ENCODE data around the gene NOTO. TPM values are rescaled to one million over a fixed set of nuclear protein-coding genes. Genes with fewer than 3 reads are reported as not detected.

The NOTO gene
- total RNA-seq, 2 donors from 2014 or later, result not detected

- DNase-seq (ENCODE audit: low spot score in 2 of 2) (no peak), ATAC-seq (no peak)
- H3K27ac Mint-ChIP-seq, result no peak overlapping the region
- peaks cover 6 to 7% of the 10 kb centered on the region in 2 donors for H3K36me3 Mint-ChIP-seq
- no peaks in the 10 kb centered on the region for H3K9me3 Mint-ChIP-seq
Observed at GRCh38 chr2:73217826-73218225, 15.5 kb downstream of the NOTO start.

DNA sequence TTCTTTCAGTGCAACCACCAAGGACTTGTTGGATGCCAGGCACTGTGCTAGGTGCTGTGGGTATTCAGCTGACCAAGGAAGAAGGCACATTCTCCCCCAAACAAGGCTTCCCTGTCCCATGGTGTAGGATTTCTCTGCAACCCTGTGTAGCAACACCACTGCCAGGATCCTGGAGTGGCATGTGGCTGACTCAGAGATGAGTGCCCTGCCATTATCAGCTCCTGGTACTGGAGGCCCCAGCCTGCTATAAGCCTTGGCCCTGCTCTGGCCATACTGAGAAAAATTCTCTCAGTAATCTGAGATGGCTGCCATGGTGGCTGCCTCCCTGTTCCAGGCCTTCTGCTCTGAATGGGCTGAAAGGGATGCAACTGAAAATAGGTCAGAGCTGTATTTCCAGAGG, 15.9 kb downstream of the NOTO start:
- ATAC-seq (no peak), DNase-seq (ENCODE audit: low spot score in 2 of 2) (no peak)
- Mint-ChIP-seq H3K27ac (no peak overlapping the region), H3K9me3 (no peaks in the 10 kb centered on the region), H3K36me3 (peaks cover 6 to 7% of the 10 kb centered on the region in 2 donors)

- DNase-seq (ENCODE audit: low spot score in 2 of 2), result no peak
- Mint-ChIP-seq H3K9me3 (no peaks in the 10 kb centered on the region), H3K27ac (peak overlapping the region; percentile 57 to 72), H3K36me3 (no peaks in the 10 kb centered on the region)
- peak in 1 of 2 donors; percentile 45 for ATAC-seq
Observed at GRCh38 chr2:73223821-73224220, 21.4 kb downstream of the NOTO start.

DNA sequence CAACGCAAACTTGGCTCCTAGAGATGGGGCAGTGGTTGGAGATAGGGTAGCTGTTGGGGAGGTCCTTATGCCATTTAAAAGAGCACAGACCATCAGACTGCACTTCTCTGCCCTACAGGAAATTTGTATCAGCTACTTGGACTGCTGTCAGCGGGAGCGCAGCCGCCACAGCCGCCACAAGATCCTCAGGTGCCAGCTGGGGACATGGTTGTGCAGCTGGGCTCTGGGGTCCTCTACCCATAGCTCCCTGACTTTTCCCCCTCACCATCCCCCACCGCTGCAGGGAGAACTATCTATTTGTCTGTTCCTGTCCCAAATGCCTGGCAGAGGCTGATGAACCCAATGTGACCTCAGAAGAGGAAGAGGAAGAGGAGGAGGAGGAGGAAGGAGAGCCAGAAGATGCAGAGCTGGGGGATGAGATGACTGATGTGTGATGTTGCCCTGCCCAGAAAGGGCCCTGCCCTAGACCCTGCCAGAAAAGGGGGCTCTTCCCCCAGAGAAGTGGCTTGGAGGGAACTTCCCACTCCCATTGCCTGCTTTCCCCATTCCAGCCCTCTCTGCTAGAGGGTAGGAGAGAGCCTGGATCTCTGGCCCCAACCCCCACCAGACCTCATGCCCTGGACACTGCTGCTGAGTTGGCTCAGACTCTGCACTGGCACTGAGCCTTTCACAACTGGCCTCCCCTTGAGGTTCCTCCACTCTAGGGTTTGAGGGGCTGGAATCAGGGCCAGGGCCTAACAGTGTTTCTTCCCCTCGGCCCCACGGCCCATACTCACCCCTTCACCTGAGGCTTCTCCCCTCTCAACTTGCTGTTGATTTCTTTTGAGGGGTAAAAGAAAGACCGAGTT, 23.4 kb downstream of the NOTO start:
- peak overlapping the region; percentile 22 to 79 for H3K27ac Mint-ChIP-seq
- no peaks in the 10 kb centered on the region for H3K9me3 Mint-ChIP-seq
- DNase-seq (ENCODE audit: low spot score in 2 of 2), result no peak

GRCh38 chr2:73227086-73227485, 24.7 kb downstream of the NOTO start:
- H3K36me3 Mint-ChIP-seq, result no peaks in the 10 kb centered on the region

More for the DNA sequence above, 23.4 kb downstream of the NOTO start:
- H3K36me3 Mint-ChIP-seq, result no peaks in the 10 kb centered on the region
- no peak for ATAC-seq

DNA sequence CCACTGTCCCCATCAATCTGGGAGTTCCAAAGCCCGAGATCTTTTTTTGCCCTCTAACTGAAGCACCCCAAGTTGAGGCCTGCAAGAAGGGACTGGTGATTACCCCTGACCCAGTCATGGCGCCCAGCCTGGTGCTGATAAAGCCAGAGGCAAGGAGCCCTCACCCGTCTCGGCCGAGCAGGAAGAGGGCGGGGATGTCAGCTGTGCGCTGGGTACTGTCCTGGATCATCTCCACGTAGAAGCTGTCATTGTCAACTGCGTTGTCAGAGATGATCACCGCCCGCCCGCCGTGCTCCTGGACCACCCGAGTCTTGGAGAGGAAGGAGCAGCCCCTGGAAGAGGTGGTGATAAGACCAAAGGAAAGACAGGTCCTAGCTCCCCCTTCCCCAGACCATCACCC, 26.3 kb downstream of the NOTO start:
- ATAC-seq (no peak), DNase-seq (ENCODE audit: low spot score in 2 of 2) (no peak)
- Mint-ChIP-seq H3K9me3 (no peaks in the 10 kb centered on the region), H3K27ac (no peak overlapping the region), H3K36me3 (no peaks in the 10 kb centered on the region)

More at GRCh38 chr2:73227086-73227485, 24.7 kb downstream of the NOTO start:
- H3K9me3 Mint-ChIP-seq, result no peaks in the 10 kb centered on the region
- no peak for ATAC-seq
- DNase-seq (ENCODE audit: low spot score in 2 of 2), result no peak
- no peak overlapping the region for H3K27ac Mint-ChIP-seq

DNA sequence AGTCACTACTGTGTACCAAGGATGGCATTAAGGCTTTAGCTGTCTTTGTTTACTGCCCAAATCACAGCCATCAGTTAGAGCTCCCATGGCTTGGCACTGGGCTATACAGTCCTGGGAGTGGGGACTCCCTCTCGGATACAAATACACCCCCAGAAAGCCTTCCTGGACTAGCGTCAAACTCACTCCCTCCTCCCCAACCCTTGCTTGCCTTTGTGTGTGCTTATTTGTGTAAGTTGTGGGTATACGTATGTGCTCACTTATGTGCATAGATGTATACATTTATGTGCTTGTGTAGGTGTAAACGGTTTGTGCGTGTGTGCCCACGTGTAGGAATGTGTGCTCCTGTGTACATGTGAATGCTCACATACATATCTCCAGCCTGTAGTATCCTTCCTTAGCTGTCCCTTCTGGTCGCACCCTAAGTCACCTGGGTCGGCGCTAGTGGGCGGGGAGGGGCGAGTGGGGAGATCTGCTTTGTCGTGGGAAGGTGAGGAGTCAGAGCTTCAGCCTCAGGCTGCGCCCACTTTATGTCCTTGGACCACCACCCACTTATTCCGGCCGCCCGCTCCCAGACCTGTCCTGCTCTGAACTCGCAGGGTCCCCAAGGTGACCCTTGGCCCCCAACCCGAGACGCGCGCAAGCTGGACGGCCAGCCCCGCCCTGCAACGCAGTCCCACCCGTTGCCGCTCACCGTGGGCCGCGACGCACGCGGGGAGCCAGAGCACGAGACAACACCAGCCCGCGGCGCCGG, 30.2 kb downstream of the NOTO start:
- Mint-ChIP-seq H3K27ac (peak overlapping the region; percentile 88 to 97), H3K9me3 (no peaks in the 10 kb centered on the region), H3K36me3 (peaks cover 30 to 33% of the 10 kb centered on the region in 2 donors)
- ATAC-seq (peak in 1 of 2 donors; percentile 5), DNase-seq (ENCODE audit: low spot score in 2 of 2) (peak in 1 of 2 donors; percentile 38)

DNA sequence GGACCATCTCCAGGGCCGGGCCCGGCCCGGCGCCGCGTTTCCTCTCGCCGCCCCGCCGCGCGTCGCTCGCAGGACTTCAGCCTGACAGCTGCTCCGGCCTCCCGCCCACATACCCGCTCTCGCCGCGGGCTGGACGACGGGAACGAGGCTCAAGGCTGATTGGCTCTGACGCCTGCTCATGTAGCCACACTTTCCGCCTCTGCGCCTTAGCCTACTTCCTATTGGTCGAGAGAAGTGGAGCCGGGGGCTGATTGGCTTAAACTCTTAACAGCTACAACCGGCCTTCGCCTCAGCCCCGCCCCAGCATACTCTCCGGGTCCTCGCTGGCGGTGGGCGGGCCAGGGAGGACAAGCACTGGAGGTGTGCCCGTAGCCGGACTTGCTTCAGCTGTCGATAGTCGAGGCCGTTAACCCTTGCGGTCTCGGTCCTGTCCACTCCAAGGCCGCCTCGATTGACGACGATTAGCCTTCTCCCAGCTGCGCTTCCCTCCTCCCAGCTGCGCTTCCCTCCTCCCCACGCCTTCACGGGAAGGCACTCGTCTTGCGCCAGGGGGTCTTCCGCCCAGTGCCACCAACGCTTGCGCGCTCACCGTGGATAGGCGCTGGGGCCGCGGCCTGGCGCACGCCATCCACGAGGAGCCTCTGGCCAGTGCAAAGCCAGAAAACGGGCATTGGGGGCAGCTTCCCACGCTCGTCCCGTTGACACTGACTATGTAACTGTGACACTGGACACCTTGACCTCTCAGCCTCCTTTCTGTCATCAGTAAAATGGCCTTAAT, 31.0 kb downstream of the NOTO start, which contains the start of gene PRADC1:
PRADC1 (minus strand) TSS at position 86 of the 778 bp plus-strand sequence; CDS start at position 7, 79 bp downstream.
- H3K27ac Mint-ChIP-seq, result peak within 1 kb of the TSS; percentile 88 to 97
- H3K9me3 Mint-ChIP-seq, result no peaks in the 10 kb centered on the region
- DNase-seq (ENCODE audit: low spot score in 2 of 2) (peak; percentile 87 to 98), ATAC-seq (peak; percentile 91 to 93)
- peaks cover 30 to 33% of the 10 kb centered on the region in 2 donors for H3K36me3 Mint-ChIP-seq

DNA sequence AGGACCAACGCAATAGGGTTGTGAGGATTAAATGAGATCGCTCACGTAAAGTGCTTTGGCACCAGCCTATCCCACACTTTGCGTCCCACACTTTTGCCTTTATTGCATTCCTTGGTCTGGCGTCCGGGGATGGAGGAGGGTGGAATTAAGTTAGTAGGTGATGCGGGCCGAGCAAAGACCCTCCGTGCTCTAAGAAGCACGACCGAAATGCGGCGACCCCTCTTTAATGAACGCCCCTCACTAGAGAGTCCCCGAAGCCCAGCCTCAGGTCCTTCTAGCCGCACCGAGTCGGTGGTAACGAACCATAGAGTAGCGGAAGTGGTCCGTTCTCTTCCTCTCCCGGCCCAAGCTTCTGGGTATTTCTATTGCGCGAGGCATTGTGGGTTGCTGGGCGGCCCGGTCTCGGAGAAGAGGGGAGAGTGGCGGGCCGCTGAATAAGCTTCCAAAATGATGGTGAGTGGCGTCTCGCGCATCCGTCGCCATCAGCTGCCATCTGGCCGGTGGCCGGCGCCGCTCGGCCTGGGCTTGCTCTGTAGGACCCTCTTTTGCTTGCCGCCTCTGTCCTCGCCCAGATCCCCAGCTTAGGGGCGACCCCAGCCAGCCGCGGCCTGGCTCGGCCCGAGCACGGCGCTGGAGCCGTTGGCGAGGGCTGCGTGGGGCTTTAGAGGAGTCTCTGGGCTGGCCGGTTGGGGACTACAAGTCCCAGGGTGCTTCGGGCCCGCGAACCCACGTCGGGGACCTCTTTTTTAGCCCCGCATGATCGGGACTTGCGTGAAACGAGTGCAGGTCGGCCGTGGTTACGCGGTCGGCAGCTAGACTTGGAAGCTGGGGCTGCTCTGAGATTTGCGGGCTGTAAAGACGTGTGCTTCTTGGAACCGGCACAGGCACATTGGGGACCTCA, 31.8 kb downstream of the NOTO start, which contains the start of gene CCT7:
CCT7 (plus strand) TSS at position 377 of the 901 bp plus-strand sequence; CDS start at position 448, 71 bp downstream.
- peak within 1 kb of the TSS; percentile 88 to 97 for H3K27ac Mint-ChIP-seq
- H3K9me3 Mint-ChIP-seq, result no peaks in the 10 kb centered on the region
- peaks cover 30 to 33% of the 10 kb centered on the region in 2 donors for H3K36me3 Mint-ChIP-seq
- DNase-seq (ENCODE audit: low spot score in 2 of 2) (peak; percentile 80 to 84), ATAC-seq (peak; percentile 46 to 77)

DNA sequence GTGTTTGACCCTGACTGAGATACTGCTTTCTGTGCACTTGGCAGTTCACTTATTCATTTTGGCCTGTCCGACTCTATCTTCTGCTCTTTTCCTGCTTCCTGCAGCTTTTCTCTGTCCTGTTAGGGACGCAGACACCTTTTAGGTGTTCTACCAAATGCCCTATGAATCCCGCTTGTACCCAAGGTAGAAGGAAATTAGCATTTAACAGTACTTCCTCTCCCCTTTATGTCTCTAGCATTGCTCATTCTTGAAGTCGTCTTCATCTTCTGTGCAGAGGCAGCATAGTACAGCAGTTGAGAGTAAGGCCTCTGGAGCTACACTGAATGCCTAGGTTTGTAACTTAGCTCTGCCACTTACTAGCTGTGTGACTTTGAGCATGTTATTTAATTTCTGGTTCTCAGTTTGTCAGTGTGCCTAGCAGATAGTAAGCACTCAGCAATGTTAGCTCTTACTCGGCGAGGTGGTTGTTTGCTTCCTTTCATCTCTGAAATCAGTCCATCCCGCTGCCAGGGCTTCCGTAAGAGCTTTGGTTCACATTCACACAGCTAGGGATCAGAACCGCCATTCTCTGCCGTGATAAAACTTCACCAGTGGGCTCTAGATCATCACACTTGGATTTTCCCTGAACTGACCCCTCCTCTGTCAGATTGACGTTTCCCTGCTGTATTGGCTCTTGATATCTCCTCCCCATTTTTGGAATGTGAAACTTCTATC, 33.1 kb downstream of the NOTO start:
- Mint-ChIP-seq H3K27ac (peak overlapping the region; percentile 88 to 97), H3K36me3 (peaks cover 30 to 33% of the 10 kb centered on the region in 2 donors), H3K9me3 (no peaks in the 10 kb centered on the region)
- ATAC-seq (no peak), DNase-seq (ENCODE audit: low spot score in 2 of 2) (no peak)

- ATAC-seq (no peak), DNase-seq (ENCODE audit: low spot score in 2 of 2) (no peak)
- H3K36me3 Mint-ChIP-seq, result peaks cover 30 to 33% of the 10 kb centered on the region in 2 donors
- H3K27ac Mint-ChIP-seq, result peak overlapping the region; percentile 63 to 88
- no peaks in the 10 kb centered on the region for H3K9me3 Mint-ChIP-seq
Observed at GRCh38 chr2:73237168-73237567, 34.8 kb downstream of the NOTO start.

- ATAC-seq (no peak), DNase-seq (ENCODE audit: low spot score in 2 of 2) (no peak)
- Mint-ChIP-seq H3K27ac (peak overlapping the region in 1 of 2 donors; percentile 73), H3K36me3 (peaks cover 30 to 33% of the 10 kb centered on the region in 2 donors), H3K9me3 (no peaks in the 10 kb centered on the region)
Observed at GRCh38 chr2:73238149-73238548, 35.8 kb downstream of the NOTO start.

DNA sequence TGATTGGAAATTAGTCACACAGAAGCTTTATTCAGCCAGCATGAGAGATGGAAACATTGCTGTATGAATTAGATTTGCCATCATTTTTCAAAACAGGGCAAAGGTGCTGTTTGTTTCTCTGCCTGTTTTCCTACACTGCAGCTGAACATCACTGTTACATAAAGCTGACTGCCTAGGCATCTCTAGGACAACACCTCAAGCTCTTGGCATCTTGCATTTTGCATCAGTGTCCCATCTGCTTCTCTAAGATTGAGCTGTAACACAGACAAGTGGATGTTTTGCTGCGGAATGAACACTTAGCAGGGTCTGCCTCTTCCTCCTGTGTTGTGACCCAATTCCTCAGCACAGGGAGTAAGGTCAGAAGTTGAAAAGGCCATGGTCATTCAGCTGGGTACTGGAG, 36.6 kb downstream of the NOTO start:
- no peak for DNase-seq (ENCODE audit: low spot score in 2 of 2)
- H3K36me3 Mint-ChIP-seq, result peaks cover 27 to 32% of the 10 kb centered on the region in 2 donors
- peak overlapping the region in 1 of 2 donors; percentile 73 for H3K27ac Mint-ChIP-seq
- H3K9me3 Mint-ChIP-seq, result no peaks in the 10 kb centered on the region
- ATAC-seq, result no peak

GRCh38 chr2:73239776-73240175, 37.4 kb downstream of the NOTO start:
- H3K27ac Mint-ChIP-seq, result peak overlapping the region; percentile 55 to 73
- H3K9me3 Mint-ChIP-seq, result no peaks in the 10 kb centered on the region
- DNase-seq (ENCODE audit: low spot score in 2 of 2) (no peak), ATAC-seq (no peak)
- peaks cover 20 to 27% of the 10 kb centered on the region in 2 donors for H3K36me3 Mint-ChIP-seq
